GM21360 (cell line): Measurements from ENCODE around the gene FTCD.

Source experiments
- ATAC-seq: cut with Tn5 transposase; IDR thresholded peaks from one replicate; pipeline ENCODE4 v1.9.1; 2021; ENCODE audit warnings: mild to moderate bottlenecking, moderate library complexity; ENCODE audit not compliant: unreplicated experiment

FTCD gene

GRCh38 chr21:46095083-46095719 lies 60.2 kb downstream of the FTCD start:
- no peak for ATAC-seq

- no peak for ATAC-seq
Measured at GRCh38 chr21:46094401-46095082, 60.8 kb downstream of the FTCD start.

- no peak for ATAC-seq
Measured at GRCh38 chr21:46093668-46094400, 61.5 kb downstream of the FTCD start.

- no peak for ATAC-seq
Measured at GRCh38 chr21:46092811-46093667, 62.3 kb downstream of the FTCD start.

- ATAC-seq = no peak
Measured at GRCh38 chr21:46092026-46092764, 63.2 kb downstream of the FTCD start.

- ATAC-seq = no peak
Measured at GRCh38 chr21:46091631-46092025, 63.8 kb downstream of the FTCD start.

- ATAC-seq = no peak
Measured at GRCh38 chr21:46091118-46091517, 64.3 kb downstream of the FTCD start.

- ATAC-seq = no peak
Measured at GRCh38 chr21:46089285-46089684, 66.1 kb downstream of the FTCD start.

- no peak for ATAC-seq
Measured at GRCh38 chr21:46088189-46088588, 67.2 kb downstream of the FTCD start.

- no peak for ATAC-seq
Measured at GRCh38 chr21:46087641-46088040, 67.7 kb downstream of the FTCD start.
